GM19238 (cell line): ENCODE results near the gene EVC.
"Not testable (repeated sequence)": the region's sequence is repeated elsewhere in the genome, so short reads cannot be mapped to it uniquely, and the experiment has no call there.

Experiments used
- DNase-seq: peaks from one replicate; pipeline ENCODE4 v3.0.0; 2011; ENCODE audit warnings: low spot score; ENCODE audit not compliant: insufficient read length

EVC gene

DNA sequence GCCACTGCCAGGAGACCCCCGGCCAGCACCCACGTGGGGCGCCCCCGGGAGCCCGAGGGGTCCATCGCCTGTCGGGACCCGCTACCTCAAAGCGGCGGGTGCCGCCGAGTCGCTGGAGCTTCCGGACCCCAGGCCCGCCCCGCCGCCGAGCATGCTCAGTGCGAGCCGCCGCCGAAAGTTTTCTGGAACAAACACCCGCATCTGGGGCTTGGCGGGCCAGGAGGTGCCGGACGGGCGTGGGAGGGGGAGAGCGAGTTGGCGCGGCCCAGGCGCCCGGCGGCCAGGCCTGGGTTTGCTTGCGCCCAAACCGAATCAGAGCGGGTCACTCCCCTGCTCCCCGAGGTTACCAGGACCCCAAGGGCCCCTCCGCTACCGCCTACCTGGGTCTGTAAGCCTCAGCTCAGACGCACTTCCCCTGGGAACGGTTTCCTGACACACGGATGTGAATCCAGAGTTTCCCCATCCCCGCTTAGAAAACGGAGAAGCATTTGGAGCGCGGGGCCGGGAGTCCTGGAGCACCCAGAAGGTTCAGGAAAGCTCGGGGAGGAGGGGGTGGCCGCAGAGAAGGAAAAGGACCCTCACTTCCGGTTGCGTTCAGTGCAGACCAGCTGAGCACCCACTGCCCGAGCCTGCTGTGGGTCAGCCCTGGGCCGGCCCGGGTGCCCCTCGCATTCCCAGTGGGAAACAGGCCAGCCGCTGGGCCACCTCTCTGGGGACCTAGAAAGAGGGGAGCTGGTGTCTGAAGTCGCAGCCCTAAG lies 2.4 kb upstream of the EVC start, which contains the start of gene EVC2:
TSS of gene EVC2 (minus strand) at position 111 of the 758 bp plus-strand sequence. CDS start at position 65, 46 bp downstream.
- no peak for DNase-seq

DNA sequence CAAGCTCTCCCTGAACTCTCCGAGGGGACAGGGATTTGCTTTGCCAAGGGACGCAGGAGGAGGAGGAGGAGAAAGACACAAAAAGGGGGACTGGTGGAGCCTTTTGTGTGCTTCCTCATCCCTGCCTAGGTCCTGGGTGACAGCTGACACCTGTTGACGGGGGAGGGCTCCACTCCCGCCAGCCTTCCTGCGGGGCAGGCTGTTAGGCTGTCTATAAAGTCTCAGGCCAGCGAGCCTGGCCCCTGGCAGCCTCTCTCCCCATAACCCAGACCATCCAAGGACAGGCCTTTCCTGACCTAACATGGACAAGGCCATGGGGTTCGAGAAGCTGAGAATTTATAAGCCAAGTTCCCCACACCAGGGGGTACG lies 1.8 kb upstream of the EVC start:
- DNase-seq: no peak

DNA sequence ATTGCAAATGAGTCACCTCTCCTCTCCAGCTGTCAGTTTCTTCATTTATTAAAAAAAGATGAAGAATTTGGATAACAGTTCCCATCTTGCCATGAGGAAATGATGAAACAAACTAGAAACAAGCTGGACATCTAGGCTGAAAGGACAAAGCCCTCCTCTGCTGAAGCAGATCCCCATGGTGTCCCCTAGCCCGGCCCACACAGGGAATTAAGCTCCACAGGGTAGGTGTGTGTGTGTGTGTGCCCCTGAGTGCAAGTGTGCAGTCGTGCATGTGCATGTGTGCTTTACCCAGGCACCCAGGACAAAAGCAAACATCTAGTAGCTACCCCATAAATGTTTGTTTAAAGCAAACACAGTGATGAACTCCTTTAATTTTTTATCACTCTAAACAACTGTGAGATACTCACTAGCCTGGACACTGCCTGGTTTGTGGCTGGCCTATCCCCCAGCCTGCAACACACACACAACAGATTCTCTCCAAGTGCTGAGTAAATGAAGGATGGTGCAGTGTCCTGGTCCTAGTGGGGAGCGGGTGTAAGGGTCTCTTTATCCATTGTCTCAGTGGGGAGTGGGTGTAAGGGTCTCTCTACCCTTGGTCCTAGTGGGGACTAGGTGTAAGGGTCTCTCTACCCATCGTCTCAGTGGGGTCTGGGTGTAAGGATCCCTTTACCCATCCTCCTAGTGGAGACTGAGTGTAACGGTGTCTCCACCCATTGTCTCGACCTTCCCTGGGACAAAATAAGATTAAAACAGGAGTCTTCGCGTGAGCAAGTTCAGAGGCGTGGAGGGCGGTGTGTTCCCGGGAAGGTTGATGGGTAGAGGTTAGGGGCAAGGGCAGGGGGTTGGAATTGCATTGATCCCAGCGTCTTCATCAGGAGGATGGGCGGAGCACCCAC lies 688 bp upstream of the EVC start:
- DNase-seq: no peak

DNA sequence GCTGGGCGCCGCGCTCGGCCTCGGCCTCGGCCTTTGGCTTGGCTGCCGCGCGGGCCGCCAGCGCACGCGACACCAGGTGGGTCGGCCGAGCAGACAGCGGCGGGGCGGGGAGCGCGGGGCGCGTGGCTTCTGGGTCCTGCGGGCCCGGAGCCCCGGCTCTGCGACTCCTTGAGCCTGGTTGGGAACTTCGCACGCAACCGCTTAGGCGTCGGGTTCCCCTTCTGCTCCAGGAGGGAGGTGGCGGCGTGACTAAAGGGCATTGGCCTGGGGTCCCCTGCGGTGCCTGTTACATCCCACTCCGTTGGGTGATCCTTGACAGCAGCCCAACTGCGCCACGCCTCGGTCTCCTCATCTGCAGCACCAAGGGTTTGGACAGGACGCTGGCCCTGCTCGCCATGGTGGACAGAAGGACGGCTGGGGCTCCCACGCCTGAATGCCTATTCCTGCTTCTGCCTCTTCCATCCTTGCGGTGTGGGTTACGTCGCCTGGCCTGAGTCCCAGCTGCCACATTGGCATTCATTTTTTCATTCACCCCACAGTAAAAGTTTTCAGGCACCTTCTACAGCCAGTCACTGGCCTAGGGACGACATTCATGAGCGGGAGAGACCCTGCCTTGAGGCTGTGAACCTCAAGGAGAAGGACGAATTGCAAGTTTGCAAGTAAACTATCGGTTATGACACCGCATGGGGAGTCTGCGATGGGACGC lies 631 bp downstream of the EVC start:
- no peak for DNase-seq

DNA sequence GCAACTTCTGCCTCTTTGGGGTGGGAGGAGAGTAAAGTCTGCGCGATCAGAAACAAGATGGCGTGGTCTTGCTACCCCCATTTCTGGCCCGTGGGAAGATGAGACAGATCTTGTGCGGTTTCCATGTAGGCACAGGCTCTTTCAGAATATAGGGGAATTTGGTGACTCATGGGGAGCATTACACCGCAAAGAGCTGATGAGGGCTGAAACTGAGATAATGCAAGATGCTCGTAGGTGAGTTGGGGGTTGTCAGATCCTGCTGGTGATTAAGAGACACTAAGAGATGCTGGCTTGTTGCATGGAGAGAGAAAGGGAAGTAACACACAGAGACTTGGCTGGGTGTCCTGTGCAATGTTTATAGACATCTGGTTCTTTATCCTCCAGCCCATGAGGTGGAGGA lies 1.5 kb downstream of the EVC start:
- DNase-seq: no peak

DNA sequence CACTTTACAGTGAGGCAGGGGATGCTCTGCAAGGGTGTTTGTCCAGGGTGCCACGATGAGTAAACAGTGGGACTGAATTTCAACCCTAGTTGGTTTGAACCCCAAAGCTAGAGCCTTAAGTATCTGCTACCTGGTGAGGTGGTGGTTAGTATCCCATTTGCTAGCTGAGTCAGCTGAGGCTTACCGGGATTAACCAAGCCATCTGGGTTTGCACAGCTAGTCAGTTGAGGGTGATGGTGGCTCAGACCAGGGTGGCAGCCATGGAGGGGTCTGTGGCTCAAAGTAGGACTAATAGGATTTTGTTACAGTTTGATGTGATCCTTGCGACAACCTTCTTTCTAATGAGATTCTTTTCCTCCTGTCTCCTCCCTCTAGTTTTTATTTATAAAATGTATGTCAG lies 1.9 kb downstream of the EVC start:
- no peak for DNase-seq

DNA sequence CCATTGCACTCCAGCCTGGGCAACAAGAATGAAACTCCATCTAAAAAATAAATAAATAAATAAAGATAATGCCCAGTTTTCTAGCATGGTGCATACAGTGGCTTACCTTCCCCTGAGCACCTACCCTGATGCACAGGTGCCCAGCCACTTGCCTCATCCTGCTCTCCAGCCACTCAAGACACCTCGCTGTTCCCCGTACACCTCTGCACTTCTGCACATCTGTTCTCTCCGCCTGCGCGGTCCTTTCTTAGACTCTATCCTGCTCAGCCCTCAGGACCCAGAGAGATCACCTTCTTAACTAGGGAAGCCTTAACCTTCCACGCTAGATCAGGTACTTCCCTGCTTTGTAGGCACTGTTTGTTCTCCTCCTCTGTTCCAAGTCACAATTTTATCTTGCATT lies 2.9 kb downstream of the EVC start:
- DNase-seq: no peak

DNA sequence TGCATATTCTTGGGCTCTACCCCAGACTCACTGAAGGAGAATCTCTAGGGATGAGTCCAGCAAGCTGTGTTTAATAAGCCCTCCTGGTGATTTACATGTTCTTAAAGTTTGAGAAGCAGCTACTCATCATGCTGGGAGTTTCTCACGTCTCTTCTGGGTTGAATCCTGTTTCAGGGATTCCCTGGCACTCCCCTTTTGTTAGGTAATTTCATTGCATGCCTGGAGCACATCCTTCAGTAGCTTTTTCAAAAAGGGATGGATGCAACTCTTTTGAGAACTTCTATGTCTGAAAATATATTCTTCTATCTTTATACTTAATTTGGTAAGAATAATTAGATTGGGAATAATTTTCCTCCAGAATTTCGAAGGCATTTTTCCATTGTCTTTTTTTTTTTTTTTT lies 4.4 kb downstream of the EVC start:
- DNase-seq: no peak

DNA sequence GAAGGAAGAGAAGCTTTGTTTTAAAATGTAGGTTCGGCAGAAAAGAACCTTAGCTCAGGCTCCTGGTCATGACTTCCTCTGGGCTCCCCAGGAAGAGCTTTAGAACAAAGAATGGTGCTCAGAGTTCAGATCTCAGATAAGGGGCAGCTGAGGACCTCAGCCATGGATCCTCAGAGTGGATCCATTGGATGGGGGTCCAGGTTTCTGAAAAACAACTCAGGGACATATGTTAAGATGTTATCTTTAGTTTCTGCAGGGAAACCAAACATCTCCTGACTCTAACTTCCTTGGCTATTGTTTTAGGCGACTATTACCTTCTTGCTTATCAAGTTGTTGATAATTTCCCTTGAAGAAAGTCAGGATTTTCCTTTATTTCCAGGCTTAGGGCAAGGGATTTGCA lies 5.4 kb downstream of the EVC start:
- DNase-seq: no peak

DNA sequence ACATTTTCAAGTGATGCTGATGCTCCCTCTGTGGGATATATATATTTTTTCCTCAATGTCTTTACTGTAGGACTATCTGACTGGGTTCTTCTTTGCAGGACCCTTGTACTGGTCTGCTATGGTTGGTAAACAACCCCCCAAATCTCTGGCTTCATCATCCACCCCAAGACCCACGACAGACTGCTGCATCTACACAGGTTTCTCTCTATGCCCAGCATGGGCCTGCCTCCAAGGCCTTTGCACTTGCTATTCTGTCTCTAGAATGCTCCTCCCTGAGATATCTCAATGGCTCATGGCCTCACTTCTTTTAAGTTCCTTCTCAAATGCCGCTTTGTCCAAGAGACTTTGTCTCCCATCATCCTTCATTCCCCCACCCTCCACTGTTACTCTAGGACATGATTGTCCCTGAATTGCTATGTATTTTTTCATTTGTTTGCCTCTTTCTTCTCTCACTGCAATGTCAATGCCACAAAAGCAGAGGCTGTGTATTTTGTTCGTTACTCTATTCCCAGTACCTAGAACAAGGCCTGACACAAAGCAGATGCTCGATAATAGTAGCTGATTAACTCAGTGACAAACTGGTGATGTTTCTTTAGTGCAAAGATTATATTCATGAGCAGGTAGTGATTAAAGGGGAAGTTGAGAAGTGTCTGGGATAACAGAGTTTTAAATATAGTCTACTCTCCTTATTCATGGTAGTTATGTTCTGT lies 6.6 kb downstream of the EVC start:
- DNase-seq: no peak

DNA sequence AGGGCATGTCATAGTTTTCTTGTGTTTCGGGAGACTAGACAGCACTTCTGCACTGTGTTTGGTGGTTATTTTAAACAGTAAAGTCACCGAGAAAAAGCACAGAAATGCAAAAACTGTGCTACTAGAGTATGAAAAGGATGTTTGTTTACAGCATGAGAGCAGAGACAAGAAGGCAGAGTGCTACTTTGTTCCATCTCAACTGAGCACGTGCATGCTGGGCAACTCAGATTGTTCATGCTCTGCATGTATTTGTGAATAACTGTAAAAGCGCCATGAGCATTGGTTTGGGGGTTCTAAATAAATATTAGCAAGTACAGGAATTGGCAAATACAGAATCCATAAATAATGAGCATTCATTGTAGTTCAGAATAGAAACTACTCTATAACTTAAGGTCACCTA lies 7.4 kb downstream of the EVC start:
- DNase-seq: no peak

DNA sequence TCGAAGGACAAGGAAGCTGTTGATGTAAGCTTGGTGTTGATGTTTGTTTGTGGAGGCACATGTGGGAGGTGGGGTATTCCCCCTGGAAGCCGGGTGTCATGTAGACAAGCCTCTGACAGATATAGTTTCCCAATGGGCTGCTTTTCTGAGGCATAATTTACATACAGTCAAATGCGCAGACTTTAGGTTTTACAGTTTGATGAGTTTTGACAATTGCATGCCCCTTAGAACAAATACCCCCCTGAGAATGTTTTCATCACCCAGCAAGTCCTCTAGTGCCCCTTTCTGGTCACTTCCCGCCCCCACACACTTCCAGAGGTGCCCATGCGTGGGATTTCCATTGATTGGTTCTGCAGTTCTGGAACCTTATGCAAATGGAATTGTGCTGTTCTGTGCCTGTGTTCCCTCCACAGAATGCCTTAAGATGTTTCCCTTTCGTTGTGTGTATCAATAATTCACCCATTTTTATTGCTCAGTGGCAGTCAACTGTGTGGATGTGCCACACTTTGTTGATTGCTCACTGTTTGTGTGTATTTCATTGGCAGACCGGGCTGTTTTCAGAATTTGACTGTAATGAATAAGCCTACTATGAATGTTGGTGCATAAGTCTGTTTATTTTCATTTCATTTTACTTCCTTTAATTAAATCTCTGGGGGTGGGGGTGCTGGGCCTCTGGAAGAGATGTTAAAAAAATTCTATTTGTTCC lies 8.5 kb downstream of the EVC start:
- no peak for DNase-seq

DNA sequence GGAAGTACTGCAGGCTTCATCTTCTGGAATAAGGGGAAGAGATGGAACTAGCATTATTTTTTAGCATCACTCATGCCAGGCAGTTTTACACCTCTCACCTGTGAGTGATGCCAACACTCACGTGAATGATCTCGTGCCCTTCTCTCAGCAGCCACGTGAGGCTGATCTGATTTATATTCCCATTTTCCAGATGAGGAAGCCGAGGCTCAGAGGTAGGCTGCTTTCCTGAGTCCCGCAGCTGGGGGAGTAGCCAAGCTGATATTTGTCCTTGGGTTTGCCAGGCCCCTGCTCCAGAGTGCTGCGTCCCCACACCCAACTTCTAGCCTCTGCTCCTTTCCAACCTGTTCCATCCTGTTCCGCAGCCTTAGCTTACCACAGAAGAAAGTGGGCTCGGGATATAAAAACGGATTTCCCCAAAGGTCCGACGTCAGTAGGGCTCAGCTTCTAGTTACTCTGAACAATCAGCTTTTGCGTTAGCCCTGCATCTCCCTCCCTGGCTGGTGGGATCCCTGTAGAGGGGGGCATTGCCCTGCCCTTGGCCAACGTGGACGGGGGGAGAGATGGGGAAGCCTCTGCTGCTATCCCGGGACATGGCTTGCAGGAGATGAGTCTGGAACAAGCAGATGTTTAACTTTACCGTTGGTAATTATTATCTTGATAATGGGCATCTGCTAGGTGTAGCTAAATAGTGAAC lies 9.3 kb downstream of the EVC start:
- no peak for DNase-seq

DNA sequence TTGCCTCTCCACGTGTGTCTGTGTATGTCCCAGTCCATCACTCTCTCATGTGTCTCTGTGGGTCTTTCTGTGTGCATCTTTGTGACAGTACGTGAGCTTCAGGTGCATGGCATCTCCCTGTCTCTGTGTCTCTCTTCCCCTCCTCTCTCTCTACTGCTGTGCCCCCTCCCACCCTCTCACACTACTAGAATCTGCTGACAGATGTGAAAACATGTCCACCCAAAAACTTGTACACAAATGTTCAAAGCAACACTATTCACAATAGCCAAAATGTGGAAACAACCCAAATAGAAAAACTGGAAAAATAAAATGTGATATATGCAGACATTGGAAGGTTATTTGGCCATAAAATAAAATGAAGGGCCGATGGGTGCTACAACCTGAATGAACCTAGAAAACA lies 10.0 kb downstream of the EVC start:
- DNase-seq: no peak

DNA sequence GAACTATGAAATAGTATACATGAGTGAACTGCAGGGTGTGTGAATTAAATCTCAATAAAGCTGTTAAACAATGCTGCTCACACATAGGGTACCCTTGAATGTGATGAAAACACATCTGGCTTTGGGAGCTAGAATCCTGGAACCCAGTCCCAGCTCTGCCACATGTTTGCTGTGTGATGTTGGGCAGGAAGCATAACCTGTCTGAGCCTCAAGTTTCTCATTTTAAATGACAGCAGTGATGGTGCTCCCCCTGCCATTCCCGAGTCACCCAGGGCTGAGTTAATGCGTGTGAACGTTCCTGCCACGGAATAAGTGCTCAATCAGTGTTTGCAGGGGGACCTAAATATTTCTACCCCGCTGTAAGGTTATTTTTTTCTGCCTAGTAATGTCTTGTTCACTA lies 10.9 kb downstream of the EVC start:
- no peak for DNase-seq

DNA sequence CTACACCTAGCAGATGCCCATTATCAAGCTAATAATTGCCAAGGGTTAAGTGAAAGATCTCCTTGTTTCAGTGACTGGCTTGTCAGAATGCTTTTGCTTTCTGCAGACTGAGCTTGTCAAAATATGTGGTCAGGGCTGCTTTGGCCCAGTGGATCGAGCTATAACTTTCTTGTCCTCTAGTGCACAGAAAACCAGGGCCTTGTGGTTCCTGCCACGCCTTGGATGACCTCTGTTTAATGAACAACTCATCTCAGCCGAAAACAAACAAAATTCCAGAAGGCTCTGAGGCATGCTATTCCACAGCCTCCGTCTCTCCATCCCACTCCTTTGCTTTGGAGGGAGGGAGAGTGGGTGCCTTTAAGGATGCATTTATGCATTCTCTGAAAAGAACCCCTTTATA lies 11.3 kb downstream of the EVC start:
- no peak for DNase-seq

DNA sequence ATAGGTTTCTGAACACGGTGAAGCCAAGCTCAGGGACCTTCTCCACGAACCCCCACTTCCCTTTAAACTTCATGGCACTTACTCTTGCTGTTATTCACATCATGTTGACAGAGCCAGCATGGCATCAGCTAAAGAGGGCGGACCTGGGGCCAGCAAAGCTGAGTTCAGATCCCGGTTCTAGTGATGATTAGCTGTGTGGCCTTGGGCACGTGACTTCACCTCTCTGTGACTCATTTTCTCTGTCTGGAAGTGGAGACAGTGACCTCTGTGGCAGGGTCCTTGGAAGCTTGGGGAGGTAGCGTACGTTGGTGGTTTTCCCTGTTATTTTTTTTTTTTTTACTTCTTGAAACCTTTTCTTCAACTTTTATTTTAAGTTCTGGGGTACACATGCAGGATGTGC lies 13.4 kb downstream of the EVC start:
- DNase-seq: no peak

DNA sequence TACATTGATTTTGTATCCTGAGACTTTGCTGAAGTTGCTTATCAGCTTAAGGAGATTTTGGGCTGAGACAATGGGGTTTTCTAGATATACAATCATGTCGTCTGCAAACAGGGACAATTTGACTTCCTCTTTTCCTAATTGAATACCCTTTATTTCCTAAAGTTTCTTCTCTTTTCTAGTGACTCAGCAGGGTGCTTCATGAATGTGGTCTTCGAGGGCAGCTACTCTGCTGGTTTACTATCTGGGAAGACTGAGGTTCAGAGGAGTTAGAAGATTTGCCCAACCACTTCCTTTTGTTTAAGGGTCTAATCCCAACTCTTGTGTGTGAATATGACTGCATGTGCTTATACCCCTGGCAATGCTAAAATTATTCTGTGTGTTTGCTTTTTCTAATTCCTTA lies 17.4 kb downstream of the EVC start:
- not testable (repeated sequence) for DNase-seq

DNA sequence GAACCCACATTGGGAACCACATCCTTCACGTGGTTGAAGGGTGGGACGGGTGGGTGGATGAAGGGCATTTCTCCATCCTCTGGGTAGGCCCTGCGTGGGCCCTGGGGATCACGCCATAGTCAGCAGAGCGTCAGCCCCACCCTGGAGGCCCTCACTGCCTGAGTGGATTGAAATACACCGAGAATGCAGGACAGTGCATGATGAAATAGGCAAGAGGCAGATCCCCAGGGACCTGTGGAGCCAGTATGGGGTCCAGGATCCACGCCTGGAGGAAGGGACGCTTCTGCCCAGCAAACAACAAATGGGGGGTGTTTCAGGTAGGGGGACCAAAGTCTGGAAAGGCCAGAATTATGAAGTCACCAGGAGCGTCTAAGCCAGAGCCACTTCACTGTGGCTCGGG lies 19.4 kb downstream of the EVC start:
- DNase-seq: no peak
